HG03469 (cell line): ENCODE data around the gene DNAJC27.

Experiments used
- ATAC-seq: cut with Tn5 transposase; IDR thresholded peaks from one replicate; pipeline ENCODE4 v1.9.1; 2021; ENCODE audit warnings: mild to moderate bottlenecking, moderate library complexity, moderate number of reproducible peaks; ENCODE audit not compliant: unreplicated experiment

The DNAJC27 gene

GRCh38 chr2:24908461-24908901, 63.3 kb downstream of the DNAJC27 start:
- no peak for ATAC-seq

- ATAC-seq: no peak
Observed at GRCh38 chr2:24907116-24907515, 64.6 kb downstream of the DNAJC27 start.

GRCh38 chr2:24906466-24906865, 65.3 kb downstream of the DNAJC27 start:
- no peak for ATAC-seq

- no peak for ATAC-seq
Observed at GRCh38 chr2:24903161-24904103, 68.3 kb downstream of the DNAJC27 start.

- ATAC-seq: no peak
Observed at GRCh38 chr2:24899361-24899910, 72.3 kb downstream of the DNAJC27 start.

GRCh38 chr2:24898122-24899109, 73.3 kb downstream of the DNAJC27 start:
- ATAC-seq: no peak

GRCh38 chr2:24894750-24895149, 77.0 kb downstream of the DNAJC27 start:
- no peak for ATAC-seq

GRCh38 chr2:24893934-24894333, 77.8 kb downstream of the DNAJC27 start:
- ATAC-seq: no peak
